Left ventricle myocardium inferior (tissue), 1 donor: Measurements from ENCODE around the gene APOBEC3A. TPM values are rescaled to one million over a fixed set of nuclear protein-coding genes. Genes with fewer than 3 reads are reported as not detected.
"Not testable (repeated sequence)": the region's sequence is repeated elsewhere in the genome, so short reads cannot be mapped to it uniquely, and the experiment has no call there.

Source experiments
- DNase-seq: peaks from one replicate; pipeline ENCODE4 v3.0.0-alpha.2; 2020
- H3K27ac ChIP-seq: fragments of 200-600 bp; replicated peaks from 2 replicates; pipeline ENCODE4 v1.8.0; 2021
- H3K27me3 ChIP-seq: fragments of 200-600 bp; 2 replicates; pipeline ENCODE4 v1.8.0; 2021; ENCODE audit warnings: low read depth
- H3K36me3 ChIP-seq: fragments of 200-600 bp; 2 replicates; pipeline ENCODE4 v1.8.0; 2021
- H3K4me1 ChIP-seq: fragments of 200-600 bp; 2 replicates; pipeline ENCODE4 v1.8.0; 2021
- H3K4me3 ChIP-seq: fragments of 200-600 bp; 2 replicates; pipeline ENCODE4 v1.8.0; 2021; ENCODE audit warnings: mild to moderate bottlenecking, moderate library complexity
- H3K9me3 ChIP-seq: fragments of 200-600 bp; replicated peaks from 2 replicates; pipeline ENCODE4 v1.8.0; 2021
- CTCF ChIP-seq: fragments of 200-600 bp; IDR thresholded peaks from 2 replicates; pipeline ENCODE4 v1.8.0; 2021; ENCODE audit warnings: antibody characterized with exemption, mild to moderate bottlenecking, borderline replicate concordance
- intact Hi-C: fragments of 100-400 bp; cut with micrococcal nuclease; formaldehyde crosslinking; loops from one replicate; pipeline ENCODE4 v1.11.0; 2022
- total RNA-seq: library from RNA; stranded (reverse); fragmentation: NEBNext Ultra II Directional; extraction: Animal tissue kit (Norgen Biotek cat#: 25700); gene quantifications from one replicate; pipeline ENCODE4 v1.2.1, GENCODE V29; 2021
- donor health status: DM: no; HTN: yes; CAD: no; lungs with severe emphysema.

Gene APOBEC3A
- total RNA-seq, 1 donor from 2014 or later, result 0.41 TPM

- Histone ChIP-seq H3K36me3 (no peaks in the 10 kb centered on the region), H3K4me1 (peaks cover 3% of the 10 kb centered on the region), H3K27ac (no peak overlapping the region), H3K9me3 (no peaks in the 10 kb centered on the region), H3K27me3 (no peaks in the 10 kb centered on the region), H3K4me3 (no peak overlapping the region)
- DNase-seq, result no peak
- no peak for TF ChIP-seq CTCF
- intact Hi-C loops, result no loop called here
These were observed 29.9 kb downstream of the APOBEC3A start for GRCh38 chr22:38987171-38987895.

- no peak overlapping the region for H3K27ac ChIP-seq
- H3K27me3 ChIP-seq, result no peaks in the 10 kb centered on the region
- no peaks in the 10 kb centered on the region for H3K9me3 ChIP-seq
- intact Hi-C loops, result no loop called here
- H3K4me1 ChIP-seq, result no peaks in the 10 kb centered on the region
- no peak overlapping the region for H3K4me3 ChIP-seq
- no peak for TF ChIP-seq CTCF
- DNase-seq, result no peak
- no peaks in the 10 kb centered on the region for H3K36me3 ChIP-seq
These were observed 32.1 kb downstream of the APOBEC3A start for GRCh38 chr22:38989466-38989865.

GRCh38 chr22:38992871-38993371 is 35.5 kb downstream of the APOBEC3A start:
- H3K9me3 ChIP-seq, H3K27ac ChIP-seq, intact Hi-C loops, DNase-seq, H3K4me1 ChIP-seq, H3K36me3 ChIP-seq, H3K4me3 ChIP-seq: not testable (repeated sequence)
- H3K27me3 ChIP-seq, result peaks cover 30% of the 10 kb centered on the region

- Histone ChIP-seq H3K9me3 (no peaks in the 10 kb centered on the region), H3K36me3 (no peaks in the 10 kb centered on the region), H3K27ac (no peak overlapping the region), H3K4me1 (no peaks in the 10 kb centered on the region), H3K4me3 (no peak overlapping the region), H3K27me3 (peaks cover 37% of the 10 kb centered on the region)
- TF ChIP-seq CTCF, result no peak
- no peak for DNase-seq
- intact Hi-C loops, result no loop called here
These were observed 38.7 kb downstream of the APOBEC3A start for GRCh38 chr22:38996105-38996504.

- DNase-seq, result no peak
- no peak for TF ChIP-seq CTCF
- intact Hi-C loops, result no loop called here
These were observed 40.1 kb downstream of the APOBEC3A start for GRCh38 chr22:38997518-38997917.

GRCh38 chr22:39003165-39003638 is 45.8 kb downstream of the APOBEC3A start:
- H3K36me3 ChIP-seq, result no peaks in the 10 kb centered on the region
- intact Hi-C loops, result loop anchor here (10.0 kb wide), 2 partner anchors 112 to 238 kb away; no protein-coding TSS in a partner anchor
- H3K4me3 ChIP-seq, result no peak overlapping the region
- H3K27ac ChIP-seq, result no peak overlapping the region
- DNase-seq, result peak; percentile 61
- peaks cover 7% of the 10 kb centered on the region for H3K27me3 ChIP-seq
- H3K9me3 ChIP-seq, result no peaks in the 10 kb centered on the region
- peak; percentile 83 for TF ChIP-seq CTCF
- H3K4me1 ChIP-seq, result peaks cover 3% of the 10 kb centered on the region

More at GRCh38 chr22:38997518-38997917, 40.1 kb downstream of the APOBEC3A start:
- peaks cover 37% of the 10 kb centered on the region for H3K27me3 ChIP-seq
- H3K36me3 ChIP-seq, result no peaks in the 10 kb centered on the region
- no peak overlapping the region for H3K4me3 ChIP-seq
- H3K4me1 ChIP-seq, result no peaks in the 10 kb centered on the region
- no peak overlapping the region for H3K27ac ChIP-seq
- no peaks in the 10 kb centered on the region for H3K9me3 ChIP-seq
